Thyroid gland (tissue), 4 donors: ENCODE data around the gene HP1BP3.

ENCODE experiments used
- POLR2A ChIP-seq, 2 donors: fragments of 450-650 bp; IDR thresholded peaks; one replicate each; pipeline ENCODE4 v1.6.1; 2017; ENCODE audit warnings: antibody characterized with exemption in 2 of 2, mild to moderate bottlenecking in 2 of 2, moderate library complexity in 1 of 2
- TF ChIP-seq, protein P1 (sequence below), 6 experiments: fragments of 200-600 bp in 3 of 6; fragments of 450-650 bp in 3 of 6; sonication (generic) in 3 of 6; IDR thresholded peaks; one replicate each; pipeline ENCODE4 v1.5.1; 2016 to 2019; ENCODE audit warnings: antibody characterized with exemption in 6 of 6, mild to moderate bottlenecking in 2 of 6, inconsistent platforms in 1 of 6, moderate library complexity in 1 of 6

DNA sequence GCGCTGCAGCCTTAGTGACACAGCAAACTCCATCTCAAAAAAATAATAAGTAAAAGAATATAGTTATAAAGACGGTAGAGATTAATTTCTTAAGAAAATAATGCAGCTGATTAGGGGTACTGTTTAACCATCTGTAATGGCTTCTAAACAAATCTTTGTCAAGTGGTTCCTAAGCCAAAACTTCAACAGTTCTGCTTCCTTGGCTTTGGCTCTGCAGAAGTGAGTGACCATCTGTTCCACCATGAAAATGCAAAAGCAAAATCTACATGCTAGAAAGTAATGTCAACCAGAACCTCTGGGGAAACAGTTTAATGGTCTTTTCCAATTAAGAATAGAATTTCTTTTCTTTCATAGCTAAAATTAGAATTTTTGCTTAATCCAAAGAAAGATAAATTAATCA, 46.3 kb downstream of the HP1BP3 start:
- TF ChIP-seq, protein P1, sequence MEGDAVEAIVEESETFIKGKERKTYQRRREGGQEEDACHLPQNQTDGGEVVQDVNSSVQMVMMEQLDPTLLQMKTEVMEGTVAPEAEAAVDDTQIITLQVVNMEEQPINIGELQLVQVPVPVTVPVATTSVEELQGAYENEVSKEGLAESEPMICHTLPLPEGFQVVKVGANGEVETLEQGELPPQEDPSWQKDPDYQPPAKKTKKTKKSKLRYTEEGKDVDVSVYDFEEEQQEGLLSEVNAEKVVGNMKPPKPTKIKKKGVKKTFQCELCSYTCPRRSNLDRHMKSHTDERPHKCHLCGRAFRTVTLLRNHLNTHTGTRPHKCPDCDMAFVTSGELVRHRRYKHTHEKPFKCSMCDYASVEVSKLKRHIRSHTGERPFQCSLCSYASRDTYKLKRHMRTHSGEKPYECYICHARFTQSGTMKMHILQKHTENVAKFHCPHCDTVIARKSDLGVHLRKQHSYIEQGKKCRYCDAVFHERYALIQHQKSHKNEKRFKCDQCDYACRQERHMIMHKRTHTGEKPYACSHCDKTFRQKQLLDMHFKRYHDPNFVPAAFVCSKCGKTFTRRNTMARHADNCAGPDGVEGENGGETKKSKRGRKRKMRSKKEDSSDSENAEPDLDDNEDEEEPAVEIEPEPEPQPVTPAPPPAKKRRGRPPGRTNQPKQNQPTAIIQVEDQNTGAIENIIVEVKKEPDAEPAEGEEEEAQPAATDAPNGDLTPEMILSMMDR (IDR thresholded peaks at IDR 0.05), result no peak
- TF ChIP-seq POLR2A (IDR thresholded peaks at IDR 0.05), result no peak
